Medulla oblongata (tissue), 1 donor: ENCODE data around the gene DGKG.

Source experiments
- DNase-seq: peaks from one replicate; pipeline ENCODE4 v3.0.0-alpha.2; 2015; ENCODE audit errors: extremely low spot score

The DGKG gene

DNA sequence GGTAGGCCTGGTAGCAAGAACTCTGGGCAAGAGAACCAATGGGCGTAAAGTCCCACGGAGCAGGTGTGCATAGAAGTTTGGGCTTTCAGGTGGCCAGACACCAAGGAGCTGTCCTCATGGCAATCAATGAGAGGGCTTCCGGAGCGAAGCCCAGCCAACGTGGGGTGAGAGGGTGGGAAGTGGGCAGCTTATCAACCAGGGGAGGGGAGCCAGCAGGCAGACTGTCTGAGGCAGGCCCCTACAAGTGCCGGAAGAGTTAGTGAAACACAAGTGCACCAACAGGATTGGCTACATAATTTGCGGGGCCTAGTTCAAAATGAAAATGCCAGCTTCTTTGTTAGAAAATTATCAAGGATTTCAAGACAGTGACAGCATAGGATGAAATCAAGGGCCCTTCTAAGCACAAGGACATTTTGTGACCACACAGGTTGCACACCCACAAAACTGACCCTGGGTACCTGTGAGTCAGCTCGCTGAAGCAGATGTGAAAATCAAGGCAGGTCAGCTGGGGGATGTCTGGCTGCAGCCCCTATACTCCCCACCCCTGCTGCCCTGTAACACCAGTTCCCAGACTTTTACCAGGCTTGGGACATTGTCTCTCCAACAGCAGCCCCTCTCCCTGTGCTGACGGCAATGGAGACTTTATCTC, 151.1 kb downstream of the DGKG start:
- no peak for DNase-seq

DNA sequence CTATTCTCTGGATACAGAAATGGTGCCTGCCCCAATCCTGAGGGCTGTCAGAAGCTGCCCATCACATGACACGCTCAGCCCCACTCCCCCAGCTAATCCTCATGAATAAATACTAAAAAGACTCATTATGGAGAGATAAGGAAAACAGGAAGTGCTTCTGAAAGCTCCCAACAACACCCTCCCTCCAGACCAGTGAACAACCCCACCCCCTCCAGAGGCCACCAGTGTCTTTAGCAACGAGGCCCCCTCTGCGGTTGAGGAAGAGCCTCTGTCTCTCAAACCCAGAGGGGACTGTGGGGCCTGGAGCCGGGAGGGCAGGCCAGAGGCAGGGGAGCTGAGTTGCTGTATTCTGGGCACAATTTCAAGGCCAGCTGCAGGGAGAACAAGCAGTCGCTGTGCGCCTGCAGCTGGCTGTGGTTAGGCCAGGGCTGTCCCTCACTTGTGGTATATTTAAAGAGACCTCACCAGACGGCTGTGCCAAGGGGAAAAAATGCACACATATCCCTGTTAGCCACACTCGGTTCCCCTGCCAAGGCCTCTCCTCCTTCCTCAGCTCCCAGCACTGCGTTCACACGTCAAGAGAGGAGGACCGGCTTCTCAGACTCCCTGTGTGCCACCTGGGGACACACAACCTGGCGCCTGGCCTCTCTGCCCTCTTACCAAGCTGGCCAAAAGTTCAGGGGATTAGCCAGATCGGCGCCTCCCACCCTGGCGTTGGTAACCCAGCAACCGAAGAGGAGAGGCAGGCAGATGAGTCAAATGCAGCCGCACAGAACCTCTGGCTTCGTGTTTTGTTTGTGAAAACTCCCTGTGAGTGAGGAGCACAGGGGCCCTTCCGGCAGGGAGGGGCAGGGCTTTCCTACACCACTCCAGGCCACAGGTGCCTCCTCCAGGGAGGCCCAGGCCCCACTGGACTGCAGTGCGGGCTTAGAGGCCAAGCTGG, 152.0 kb downstream of the DGKG start:
- DNase-seq: peak; percentile 95

DNA sequence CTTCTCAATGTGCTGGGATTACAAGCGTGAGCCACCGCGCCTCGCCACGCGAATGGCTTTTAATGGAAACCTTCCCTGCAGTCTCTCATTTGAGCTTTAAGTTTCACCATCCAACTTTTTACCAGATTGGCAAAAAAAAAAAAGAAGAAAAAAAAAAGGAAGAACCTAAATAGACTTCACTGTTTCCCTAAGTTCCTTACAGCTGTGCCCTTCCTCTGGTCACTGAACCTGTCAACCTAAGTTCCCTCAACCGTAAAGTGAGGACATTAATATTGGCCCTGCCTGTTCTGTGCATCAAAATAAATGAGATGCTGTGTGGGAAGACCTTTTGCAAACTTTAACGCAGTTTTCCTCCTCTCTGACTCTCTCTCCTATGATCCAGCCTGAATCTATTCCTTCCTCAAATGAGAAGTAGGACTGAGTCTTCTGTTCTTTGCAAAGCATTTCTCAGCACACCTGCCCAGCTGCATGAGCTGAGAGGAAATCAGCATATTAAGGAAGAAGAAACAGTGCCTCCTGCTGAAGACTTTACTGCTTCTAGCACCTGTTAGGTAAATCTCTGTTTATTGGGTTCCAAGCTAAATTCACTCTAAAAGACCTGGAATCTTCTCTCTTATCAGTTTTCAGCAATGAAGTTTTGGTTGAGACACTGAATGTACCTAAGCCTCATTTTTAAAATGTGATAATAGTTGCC, 153.6 kb downstream of the DGKG start:
- DNase-seq: peak; percentile 38

DNA sequence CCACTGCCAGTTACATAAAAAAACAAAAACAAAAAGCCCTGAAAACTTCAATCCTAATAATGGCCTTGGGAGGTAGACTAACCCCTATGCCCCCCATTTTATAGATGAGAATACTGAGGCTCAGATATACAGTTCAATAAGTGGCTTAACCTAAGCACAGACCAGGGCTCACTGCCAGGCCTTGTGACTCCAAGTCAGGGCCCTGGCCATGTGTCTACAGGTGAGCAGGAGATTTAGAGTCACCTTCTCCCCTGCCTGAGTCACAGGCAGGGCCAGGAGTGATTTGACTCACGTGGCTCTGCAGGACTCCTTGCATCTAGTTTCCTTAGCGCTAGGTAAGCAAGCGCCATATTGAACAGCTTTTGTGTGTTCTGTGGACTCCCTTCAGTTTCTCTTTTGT, 154.5 kb downstream of the DGKG start:
- DNase-seq: no peak

DNA sequence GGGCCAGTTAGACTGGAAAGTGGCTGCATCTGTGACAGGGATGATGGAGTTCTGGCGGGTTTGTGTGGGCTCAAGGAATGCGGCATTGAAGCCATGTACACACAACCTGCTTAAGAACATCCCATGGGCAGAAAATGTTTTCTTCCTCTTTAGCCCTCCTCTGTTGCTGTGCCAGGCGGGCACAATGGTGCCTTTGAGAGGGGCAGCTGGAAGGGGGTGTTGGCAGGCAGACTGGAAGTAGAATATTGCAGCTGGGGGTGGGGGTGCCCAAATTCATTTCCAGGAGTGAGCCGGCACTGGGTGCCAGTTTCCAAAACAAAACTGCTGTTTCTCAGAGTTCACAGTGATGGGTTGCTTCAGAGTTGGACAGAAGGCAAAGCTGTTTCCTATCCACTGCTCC, 161.3 kb downstream of the DGKG start:
- DNase-seq: peak; percentile 88

DNA sequence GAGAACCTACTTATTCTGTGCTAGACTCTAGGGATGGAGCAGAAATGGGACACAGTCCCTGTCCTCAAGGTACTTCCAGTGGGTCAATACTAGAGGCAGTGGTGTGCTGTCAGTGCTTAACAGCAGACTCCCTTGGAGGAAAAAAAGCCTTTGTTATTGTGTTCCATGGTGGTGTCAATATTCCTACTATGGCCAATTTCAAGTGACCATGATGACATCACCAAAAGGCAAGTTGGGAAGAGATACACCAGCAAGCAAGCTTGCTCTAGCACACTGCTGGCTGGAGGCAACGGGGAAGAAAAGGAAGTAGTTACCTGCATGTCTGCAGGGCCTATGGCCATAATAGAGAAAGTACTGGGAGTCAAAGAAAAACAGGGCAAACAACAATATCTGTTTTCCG, 163.6 kb downstream of the DGKG start:
- DNase-seq: no peak

DNA sequence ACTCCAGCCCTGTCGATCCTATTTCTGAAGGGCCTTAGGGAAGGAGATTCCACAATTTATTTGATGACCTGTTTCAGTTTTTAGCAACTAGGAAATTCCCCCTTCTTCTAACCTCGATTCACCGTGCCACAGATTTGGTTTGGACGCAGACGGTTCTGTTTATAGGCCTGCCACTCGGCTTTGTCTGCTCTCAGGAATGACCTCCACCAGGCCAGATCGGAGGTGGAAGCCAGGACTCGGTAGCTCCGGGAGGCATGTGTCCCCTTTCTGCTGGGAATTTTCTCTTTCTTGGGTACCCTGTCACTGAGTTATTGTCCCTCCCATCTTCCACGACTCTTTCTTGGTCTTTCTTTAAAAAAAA, 167.6 kb downstream of the DGKG start:
- no peak for DNase-seq

DNA sequence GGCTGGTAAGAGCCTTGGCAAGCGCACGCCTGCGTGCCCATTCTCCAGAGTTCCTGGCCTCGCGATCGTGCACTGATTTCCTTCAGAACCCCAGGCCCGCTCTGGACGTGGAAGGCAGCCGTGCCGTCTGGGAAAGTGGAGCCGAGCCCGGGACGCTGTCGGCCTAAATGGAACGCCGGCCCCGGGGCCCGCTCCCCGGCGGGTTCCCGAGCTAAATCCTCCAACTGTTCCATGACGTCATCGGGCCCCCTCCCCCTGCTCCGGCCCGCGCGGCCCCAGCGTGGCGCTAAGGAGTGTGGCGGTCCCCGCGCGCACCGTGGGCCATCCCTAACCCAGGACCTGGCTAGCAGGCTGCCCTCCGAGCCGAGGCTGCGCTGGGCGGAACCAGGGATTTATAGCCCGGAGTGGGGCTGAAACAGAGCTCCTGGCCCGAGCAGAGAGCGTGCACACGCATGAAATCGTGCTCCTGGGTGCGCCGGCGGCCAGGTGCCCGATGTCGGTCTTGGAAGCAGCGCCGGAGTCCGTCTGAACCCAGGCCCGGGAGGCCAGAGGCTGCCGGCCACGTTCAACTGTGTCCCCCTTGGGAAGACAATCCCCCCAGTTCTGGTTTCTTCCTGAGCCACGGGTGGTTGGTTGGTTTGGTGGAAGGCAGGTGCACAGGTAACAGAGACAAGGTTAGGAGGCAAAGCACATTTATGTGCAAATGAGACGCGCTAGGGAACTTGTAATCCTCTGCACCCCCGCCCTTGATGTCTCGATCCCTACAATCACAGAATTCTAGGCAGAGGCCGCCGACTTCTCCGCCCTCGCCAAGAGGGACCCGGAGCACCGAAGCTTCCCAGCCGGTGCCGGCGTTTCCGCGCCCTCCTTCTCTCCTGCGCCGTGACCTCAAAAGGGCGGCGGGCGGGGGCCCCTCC, 168.2 kb downstream of the DGKG start:
- no peak for DNase-seq

DNA sequence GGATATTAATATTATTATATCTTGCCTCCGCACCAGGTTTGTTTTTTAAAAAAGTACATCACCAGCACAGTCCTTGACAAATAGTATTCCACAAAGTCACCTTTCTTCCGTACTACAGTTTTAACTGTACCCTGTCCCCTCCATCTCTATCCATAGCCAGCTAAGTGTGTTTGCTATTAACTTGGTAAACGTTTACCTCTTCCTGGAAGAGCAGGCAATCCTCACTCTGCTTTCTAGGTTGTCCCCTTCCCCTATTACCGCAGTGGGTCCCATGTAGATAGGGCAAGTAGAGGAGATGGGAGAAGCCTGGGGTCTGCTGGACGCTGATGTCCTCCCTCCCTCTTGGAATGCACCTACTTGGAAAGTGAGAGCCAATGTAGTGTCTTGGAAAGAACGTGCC, 169.2 kb downstream of the DGKG start:
- DNase-seq: no peak

DNA sequence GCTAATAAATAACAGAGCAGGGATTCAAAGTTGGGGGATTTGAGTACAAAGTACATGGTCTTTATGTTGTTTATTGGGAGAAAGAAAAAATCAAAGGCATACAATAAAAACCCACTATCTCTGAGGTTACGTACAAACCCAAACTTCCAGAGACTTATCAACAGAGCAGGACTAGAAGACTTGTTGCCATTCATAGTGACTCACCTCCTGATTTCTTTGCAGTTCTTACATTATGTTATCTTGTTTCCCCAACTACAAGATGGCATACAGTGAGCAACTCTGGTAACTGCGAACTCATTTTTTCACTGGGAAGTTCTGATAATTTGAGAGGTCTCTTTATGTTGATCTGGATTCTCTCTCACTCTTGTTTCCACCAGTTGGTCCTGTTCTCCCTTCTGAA, 172.5 kb downstream of the DGKG start:
- no peak for DNase-seq

DNA sequence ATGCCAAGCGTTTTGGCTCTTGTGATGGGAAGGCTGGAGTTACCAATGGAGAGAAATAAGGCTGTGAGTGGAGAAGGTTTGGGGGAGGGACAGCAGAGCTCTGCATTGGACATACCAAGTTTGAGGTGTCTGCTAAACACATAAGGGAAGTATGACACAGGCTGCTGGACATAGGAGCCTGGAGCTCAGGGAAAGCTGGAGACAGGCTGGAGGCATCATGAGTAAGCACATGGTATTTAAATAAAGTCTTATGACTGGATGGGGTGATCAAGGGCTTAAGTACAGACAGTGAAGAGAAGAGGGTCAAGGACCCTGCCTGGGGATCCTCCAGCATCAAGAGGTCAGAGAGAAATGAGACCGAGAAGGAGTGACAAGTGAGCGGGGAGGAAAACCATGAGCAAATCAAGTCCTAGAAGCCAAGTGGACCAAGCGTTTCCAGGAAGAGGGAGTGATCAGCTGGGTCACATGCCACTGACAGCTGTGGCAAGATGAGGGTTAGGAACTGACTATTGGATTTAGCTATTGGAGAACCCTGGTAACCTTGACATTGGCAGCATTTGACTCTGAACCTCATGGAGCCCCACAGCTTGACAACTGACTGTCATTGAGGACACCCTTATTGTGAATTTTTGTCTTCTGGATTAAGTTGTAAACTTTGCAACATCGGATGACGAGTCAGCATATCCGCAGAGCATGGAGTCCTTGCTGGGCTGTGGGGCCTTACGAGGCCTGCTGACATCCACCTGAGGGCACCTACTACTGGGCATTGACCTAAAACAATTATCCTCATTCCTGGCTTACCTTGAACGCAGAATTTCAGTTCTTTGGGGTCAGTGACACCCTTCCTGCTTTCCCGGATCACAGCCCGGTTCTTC, 174.4 kb downstream of the DGKG start:
- no peak for DNase-seq

DNA sequence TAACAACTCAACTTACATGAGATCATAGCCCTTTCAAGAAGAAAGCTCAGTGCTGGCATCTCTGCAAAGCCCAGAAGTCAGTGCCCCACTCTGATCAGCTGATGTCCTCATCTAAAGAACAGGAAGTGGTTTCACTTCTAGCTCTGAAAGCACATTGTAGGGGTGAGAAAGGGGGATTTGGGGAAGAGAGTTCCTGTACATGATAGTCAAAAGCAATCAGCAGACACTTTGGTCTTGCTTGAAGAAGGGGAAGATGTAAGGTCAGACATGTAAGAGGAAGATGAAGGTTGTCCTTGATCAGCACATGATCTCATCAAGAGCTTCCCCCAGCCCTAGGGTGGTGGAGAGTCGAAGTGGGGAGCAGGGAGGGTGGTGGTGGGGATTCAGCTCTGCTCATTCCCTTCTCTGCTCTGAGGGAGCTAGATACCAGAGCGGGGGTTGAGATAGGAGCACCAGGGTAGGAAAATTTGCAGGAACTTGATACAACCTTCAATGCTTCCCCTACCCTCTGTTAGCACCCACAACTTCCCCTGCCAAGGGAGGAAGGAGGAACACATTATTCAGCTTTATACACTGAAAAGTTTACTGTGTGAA, 176.7 kb downstream of the DGKG start:
- DNase-seq: peak; percentile 87

DNA sequence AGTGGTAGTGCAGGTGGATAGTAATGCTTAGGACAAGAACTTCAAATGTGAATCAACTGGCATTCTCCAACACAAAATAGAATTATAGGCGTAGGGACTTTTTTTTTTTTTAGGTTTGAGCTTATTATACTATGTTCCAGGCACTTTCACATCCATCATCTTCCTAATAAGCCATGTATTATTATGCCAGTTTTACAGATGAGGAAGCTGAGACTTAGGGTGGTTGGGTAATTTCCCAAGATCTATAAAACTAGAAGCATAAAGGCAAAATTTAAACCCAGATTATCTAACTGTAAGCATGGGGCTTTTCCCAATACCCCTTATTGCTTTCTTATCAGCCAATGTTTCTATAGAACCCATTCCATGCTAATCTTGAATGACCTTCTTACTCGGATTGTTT, 178.0 kb downstream of the DGKG start:
- no peak for DNase-seq

DNA sequence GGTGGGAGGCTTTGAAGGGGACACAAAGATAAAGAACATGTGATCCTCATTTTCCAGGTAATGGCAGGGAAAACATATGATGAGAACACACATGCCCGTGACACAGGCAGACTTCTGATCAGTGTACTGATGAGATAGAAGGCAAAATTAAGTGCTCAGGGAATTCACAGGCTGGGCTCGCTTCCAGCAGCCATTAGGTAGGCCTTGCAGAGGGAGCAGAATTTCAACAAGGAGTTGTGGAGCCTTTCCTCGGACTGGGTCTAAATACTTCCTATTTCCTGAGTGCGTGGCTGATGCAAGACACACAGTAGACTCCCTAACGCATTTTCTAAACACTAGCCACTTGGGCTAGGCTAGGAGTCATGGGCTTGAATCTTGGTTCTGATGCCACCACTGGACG, 179.2 kb downstream of the DGKG start:
- no peak for DNase-seq

DNA sequence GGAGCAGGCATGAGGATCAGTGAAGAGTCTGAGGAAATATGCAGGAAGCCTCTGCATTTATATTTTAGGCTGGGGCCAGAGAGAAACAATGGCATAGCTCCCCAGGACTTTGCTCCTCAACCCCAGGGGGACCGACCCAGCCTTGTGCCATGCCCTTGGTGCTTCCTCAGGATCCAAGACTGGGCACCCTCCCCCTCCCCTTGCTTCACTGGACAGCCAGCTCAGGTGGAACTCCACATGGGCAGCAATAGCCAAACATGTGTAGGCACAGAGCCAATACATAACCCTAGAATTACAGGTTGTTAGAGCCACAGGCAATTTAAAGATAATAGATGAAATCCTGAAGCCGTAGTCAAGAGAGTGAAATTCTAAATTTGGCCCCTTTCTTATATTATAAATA, 180.1 kb downstream of the DGKG start:
- no peak for DNase-seq

DNA sequence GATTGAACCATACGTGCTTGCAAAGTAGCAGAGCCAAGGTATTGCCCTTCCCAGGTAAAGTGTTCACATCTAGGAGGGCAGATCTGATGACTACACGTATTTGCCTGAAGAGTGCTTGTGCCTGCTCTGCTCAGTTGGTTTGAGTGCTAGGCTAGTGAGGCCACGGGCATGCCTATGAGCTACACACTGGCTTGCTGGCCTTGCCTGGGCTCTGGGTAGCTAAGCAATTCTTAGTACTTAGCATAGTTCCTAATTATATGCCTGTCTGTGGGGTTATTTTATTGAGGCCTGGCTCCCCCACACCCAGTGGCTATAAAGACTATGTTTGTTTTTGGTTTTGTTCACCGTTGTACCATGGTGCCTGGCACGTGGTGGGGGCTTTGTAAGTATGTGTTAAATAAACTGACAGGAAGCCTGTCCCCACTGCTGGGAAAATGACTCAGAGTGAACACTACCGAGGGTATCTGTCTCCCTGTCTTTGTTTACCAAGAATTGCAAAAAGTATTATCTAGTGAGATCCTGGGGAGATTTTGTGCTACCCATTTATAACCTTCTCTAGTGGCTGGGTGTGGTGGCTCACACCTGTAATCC, 181.0 kb downstream of the DGKG start:
- no peak for DNase-seq

DNA sequence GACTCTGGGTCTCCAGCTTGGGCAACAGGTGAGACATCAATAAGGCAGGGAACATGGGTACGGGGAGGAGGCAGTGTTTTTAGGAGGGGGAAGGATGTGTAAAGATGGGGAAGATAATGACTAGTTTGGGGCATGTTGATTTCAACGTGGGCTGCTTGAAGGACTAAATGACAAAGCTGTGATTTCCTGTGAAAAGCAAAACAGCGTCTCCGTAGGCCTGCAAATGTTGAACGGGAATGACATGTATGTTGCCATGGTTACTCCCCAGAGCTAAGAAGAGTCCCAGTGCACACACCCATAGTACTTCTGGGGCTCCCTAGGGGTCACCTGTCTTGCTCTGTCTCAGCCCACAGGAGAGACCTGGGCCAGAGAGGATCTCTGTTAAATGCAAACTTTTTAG, 181.9 kb downstream of the DGKG start:
- DNase-seq: no peak

DNA sequence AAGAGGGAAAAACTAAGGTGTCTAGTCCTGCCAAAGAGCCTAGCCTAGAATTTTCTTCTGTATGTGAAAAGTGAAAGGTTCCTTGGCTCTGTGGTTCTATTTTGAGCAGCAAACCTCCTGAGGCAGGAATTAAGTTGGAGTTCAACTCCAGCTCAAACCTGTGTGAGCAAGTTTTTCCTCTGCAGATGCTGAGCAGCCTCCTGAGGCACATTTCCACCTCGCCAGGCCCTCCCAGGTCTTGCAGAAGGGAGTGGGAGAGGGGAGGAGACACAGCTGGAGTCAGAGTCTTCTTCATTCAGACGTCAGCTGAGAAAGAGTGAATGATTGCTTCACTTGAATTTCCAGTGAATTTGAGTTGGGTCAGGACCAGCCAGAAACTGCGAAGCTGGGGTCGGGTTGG, 183.6 kb downstream of the DGKG start:
- no peak for DNase-seq

DNA sequence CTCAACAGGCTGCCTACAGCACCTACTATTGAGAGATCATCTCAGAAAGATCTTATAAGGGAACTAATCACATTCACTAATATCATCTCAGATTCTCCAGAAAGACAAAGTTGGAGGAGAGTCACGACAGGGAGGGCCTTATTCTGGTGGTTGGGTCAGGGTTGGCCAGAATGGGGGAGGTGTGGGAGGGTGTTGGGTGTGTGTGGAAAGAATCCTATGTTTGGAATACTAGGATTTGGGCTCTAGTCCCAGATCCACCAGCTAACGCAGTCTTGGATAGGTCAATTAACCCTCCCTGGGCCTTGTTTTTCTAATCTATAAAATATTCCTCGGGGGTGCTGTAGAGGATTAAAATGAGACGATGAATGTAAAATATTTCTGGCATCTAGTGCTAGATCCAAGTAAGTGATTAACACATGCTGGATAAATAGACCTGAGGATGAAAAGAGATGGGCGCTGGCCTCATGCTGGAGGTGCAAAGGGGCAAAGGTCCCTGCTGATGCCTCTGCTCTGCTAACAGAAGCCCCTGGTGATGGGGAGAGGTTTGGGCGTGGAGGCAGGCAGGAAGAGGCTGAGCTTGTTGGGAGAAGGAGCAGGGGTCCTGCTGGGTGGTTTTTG, 185.6 kb downstream of the DGKG start:
- no peak for DNase-seq
